ENCODE measurements around the gene CHRNB2. TPM values are rescaled to one million over a fixed set of nuclear protein-coding genes. Genes with fewer than 3 reads are reported as not detected.

CHRNB2 gene
- total and polyA plus RNA-seq, 2 of the 8 experiments (the other 6 are each of a cell fraction or from before 2014, with no cell fraction given): 3.1 to 4.1 TPM

- TF ChIP-seq CHD7 (IDR thresholded peaks at IDR 0.05; ENCODE audit: insufficient replicate concordance, low read length) (no peak), YY1 (IDR thresholded peaks at IDR 0.05; ENCODE audit: low read depth, low read length) (no peak), RBBP5 (IDR thresholded peaks at IDR 0.05; ENCODE audit: borderline replicate concordance, low read depth, low read length) (no peak), CTBP2 (IDR thresholded peaks at IDR 0.05; ENCODE audit: borderline replicate concordance, insufficient read depth, insufficient read length, low read length) (no peak), BCL11A (IDR thresholded peaks at IDR 0.05; ENCODE audit: low read depth in 2 of 2, low read length in 2 of 2) (no peak)
- TF ChIP-seq, protein P1, sequence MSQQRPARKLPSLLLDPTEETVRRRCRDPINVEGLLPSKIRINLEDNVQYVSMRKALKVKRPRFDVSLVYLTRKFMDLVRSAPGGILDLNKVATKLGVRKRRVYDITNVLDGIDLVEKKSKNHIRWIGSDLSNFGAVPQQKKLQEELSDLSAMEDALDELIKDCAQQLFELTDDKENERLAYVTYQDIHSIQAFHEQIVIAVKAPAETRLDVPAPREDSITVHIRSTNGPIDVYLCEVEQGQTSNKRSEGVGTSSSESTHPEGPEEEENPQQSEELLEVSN (IDR thresholded peaks at IDR 0.05): no peak
Measured at GRCh38 chr1:154541231-154541630, 26.3 kb upstream of the CHRNB2 start (continued).

Data from H1 (cell line).